Germinal center (tissue), 1 donor: Measurements from ENCODE around the gene FOS.
"Not testable (repeated sequence)": the region's sequence is repeated elsewhere in the genome, so short reads cannot be mapped to it uniquely, and the experiment has no call there.

Source experiments
- DNase-seq: peaks from one replicate; pipeline ENCODE4 v3.0.0; 2012; ENCODE audit warnings: mixed read lengths, low spot score

The FOS gene

GRCh38 chr14:75278422-75279152 lies at the start of gene FOS:
Gene FOS, plus strand, starts transcription at chr14:75278828. Its CDS starts 155 bp downstream, at chr14:75278983.
- peak; percentile 96 for DNase-seq

- DNase-seq = no peak
Measured at GRCh38 chr14:75229661-75230139, 48.9 kb upstream of the FOS start.

DNA sequence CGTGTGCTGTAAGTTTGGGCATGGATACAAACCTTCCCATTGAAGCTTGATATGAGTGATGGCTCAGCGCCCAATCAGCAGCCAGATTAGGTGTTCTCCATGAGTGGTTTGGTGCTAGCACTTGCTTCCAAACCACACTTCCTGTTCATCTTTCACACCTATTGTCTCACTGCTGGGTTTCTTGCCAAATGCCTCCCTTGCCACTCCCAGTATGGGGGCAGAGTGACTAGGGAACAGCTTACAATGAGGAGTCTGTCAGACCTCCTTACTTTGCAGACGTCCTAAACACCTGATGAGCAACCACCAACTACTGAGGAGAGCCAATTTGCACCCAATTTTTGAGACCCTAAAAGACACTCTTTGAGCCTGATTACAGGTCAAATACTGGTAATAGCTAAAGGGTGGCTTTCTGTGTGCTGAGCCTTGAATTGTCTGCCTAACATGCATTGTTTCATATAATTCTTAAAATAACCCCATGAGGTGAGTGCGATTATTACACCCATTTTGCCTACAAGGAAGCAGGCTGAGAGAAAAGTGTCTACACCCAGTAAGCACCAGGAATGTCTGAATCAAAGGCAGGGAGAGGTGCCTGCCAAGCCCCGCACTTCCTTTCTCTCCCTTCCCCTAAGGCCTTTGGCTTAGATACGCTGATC lies 48.4 kb upstream of the FOS start:
- DNase-seq = no peak

DNA sequence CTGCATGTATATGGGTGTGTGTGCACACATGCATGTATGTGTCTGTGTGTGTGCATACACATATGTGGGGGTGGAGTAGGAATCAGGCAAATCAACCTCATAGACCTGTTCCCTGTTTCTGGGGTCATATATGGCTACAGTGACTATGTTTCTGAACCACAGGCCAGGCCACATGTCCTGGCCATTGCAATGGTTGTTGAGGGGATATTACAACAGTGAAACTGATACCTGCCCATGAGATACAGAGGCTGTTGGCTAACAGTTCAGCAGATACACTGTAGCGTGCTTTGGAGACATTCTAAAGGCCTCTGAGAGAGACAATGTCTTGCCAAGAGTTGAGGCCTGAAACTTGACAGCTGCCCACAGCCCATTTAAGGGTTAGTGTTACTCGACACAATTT lies 47.3 kb upstream of the FOS start:
- no peak for DNase-seq

- DNase-seq = no peak
Measured at GRCh38 chr14:75232191-75232590, 46.4 kb upstream of the FOS start.

DNA sequence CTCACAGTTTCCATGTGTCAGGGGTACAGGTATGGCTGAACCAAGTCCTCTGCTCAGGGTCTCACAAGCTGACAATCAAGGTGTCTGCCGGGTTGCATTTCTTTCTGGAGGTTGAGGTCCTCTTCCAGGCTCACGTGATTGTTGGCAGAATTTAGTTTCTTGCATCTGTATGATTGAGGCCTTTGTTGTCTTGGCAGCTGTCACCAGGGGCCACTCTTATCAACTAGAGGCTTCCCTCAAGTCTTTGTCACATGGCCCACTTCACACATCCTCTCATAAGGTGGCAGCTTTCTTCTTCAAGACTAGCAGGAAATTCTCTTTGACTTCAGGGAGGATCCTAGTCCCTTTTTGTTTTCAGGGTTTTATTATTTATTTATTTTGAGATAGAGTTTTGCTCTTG lies 46.0 kb upstream of the FOS start:
- no peak for DNase-seq

DNA sequence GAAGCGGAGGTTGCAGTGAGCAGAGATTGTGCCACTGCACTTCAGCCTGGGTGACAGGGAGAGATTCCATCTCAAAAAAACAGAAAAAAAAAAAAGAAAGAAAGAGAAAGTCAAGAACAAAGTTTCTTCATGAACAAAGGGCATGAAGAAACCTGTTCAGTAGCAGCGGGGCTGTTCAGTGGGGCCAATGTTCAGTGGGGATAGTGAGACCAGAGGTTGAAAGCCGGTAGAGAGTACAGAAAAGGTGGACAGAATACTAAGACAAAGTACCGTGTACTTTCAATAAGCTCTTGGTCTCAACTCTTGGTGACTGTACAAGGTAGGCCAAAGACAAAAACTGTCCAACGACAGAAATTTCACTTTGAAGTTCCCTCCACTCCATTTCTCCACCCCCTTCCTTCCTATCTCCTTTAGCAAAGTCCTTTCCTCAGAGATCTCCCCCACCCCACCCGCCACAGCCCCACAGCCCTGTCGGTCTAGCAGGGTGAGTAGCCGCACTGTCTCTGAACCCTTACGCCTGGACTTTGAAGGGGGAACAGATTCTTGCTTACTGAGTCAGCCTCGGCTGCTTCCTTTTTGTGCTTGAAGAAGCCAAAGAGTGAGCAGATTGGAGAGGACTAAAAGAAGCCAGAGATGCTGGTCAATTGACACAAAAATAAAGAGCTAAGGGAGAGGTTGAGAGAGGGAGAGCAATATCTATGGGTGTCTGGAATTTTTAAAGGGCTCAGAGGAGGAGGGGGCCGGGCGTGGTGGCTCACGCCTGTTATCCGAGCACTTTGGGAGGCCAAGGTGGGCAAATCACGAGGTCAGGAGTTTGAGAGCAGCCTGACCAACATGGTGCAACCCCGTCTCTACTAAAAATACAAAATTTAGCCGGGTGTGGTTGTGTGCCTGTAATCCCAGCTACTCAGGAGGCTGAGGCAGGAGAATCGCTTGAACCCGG lies 44.2 kb upstream of the FOS start:
- DNase-seq = no peak

GRCh38 chr14:75235198-75235597 lies 43.4 kb upstream of the FOS start:
- not testable (repeated sequence) for DNase-seq

GRCh38 chr14:75236467-75236866 lies 42.2 kb upstream of the FOS start:
- no peak for DNase-seq

GRCh38 chr14:75236901-75237419 lies 41.7 kb upstream of the FOS start:
- no peak for DNase-seq

DNA sequence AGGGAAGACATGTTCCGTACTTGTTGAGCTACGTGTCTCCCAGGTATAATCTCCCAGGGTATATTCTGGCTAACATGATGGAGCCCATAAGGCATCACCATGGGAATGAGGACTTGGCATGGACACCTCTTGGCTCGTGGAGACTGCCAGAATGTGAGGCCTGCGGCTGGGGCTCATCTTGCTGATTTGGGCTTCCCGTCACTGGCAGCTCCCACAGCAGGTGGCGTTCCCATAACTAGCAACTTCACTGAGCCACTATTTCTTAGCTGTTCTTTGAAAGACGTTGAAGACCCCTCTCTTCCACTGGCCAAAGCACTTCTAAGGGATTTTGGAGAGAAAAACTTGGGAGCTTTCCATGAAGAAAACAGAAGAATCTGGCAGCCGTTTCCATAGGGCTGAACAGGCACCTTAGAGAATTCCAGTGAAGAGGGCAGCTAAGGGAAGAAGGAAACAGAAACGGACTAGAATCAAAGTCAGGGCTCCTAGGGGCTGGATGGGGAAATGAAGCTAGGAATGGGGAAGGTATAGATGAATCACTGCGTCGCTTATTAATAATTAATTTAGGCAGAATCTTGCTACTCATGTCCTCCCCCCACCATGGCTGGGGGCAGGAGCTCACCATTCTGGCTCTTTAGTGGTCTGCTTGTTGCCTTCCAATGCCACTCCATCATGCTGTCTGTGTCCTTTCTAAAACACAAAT lies 39.7 kb upstream of the FOS start:
- no peak for DNase-seq

DNA sequence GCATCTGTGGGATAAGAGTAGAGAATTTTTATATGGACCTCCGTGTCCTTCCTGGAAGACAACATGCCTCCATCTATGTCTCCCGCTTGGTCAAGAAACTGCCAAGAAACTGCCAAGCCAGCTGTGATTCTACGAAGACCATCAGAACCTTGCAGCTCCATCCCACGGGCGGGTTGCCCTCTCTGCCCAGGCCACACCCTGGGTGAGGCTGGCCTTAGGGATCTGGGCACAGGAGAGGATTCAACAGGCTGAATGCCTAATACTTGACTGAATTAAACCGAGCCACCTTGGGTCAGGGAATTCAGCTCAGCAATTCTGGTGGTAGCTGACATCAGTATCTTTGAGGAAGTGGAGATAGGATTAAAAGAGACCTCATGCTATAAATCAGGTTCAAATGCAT lies 37.8 kb upstream of the FOS start:
- DNase-seq = no peak

DNA sequence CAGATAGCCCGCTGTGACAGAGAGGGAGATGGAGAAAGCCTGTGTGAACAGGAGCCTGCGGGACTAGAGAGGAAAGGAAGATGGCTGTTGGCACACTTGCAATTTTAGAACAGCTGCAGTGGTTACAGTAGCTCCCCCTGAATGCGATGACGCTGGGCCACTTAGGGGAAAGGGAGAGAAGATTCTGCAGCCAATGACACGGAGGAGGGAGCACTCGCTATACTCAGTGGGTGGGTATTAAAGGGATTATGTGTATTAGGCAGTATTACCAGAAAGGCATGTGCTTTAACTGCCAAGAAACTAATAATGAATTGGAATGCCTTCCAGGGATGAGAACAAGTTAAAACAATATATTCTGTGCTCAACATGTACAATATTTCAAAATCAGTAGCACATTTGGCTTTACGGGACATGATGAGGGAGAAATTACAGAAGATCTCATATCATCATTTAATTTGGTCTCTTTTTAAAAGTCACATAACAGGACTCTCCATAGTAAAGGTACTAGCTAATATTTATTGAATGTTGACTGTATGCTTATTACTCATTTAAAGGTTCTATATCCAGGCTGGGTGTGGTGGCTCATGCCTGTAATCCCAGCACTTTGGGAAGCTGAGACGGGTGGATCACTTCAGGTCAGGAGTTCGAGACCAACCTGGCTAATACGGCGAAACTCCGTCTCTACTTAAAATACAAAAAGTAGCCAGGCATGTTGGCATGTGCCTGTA lies 35.9 kb upstream of the FOS start:
- DNase-seq = no peak

GRCh38 chr14:75244121-75244520 lies 34.5 kb upstream of the FOS start:
- no peak for DNase-seq

- no peak for DNase-seq
Measured at GRCh38 chr14:75246546-75247285, 31.9 kb upstream of the FOS start.

- DNase-seq = peak; percentile 24
Measured at GRCh38 chr14:75247286-75247922, 31.2 kb upstream of the FOS start.

DNA sequence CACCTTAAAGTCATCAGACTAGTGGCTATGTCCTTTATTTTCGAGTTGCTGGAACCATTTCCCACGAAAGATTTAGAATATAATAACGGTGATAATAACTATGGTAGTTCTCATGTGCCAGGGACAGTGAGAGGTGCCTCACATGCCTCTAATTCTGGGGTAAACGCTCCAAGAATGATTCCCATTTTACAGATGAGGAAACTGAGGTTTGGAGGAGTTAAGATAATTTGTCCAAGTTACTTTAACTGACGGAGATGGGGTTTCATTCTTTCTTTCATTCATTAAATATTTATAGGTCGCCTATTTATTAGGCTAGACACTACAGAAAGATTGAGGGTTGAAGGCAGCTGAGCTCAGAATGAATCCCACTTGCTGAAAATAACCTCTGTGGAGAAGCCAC lies 30.7 kb upstream of the FOS start:
- no peak for DNase-seq

GRCh38 chr14:75249251-75249957 lies 29.2 kb upstream of the FOS start:
- peak; percentile 79 for DNase-seq

GRCh38 chr14:75249958-75250336 lies 28.7 kb upstream of the FOS start:
- no peak for DNase-seq
